Caco-2 (cell line): ENCODE measurements around the gene GJD2. TPM values are rescaled to one million over a fixed set of nuclear protein-coding genes. Genes with fewer than 3 reads are reported as not detected.
A peak's percentile ranks its signal among the peaks of the same experiment; 100 is the strongest.

Experiments
- BruUV-seq: library from RNA; stranded (reverse); fragments of 400-500 nt; replicated peaks from 2 replicates; lab custom pipeline; 2021; lab: Mats Ljungman, UMichigan
- CTCF ChIA-PET: fragments of 300-600 bp; sonication (Branson Sonifier 250); formaldehyde crosslinking; loops from one replicate; lab custom pipeline; 2022; ENCODE audit warnings: antibody characterized with exemption; lab: Charles Lee
- POLR2A ChIA-PET: fragments of 300-600 bp; sonication (Branson Sonifier 250); formaldehyde crosslinking; loops from one replicate; lab custom pipeline; 2022; ENCODE audit warnings: antibody characterized with exemption; lab: Charles Lee
- DNase-seq, 2 experiments: peaks; one replicate each; pipeline versions ENCODE4 v3.0.0 to v3.0.0-alpha.2; 2020 to 2022
- H3K27me3 ChIP-seq: replicated peaks from 2 replicates; pipeline ENCODE4 v1.6.0; 2011; ENCODE audit warnings: low read length; ENCODE audit not compliant: control insufficient read depth, insufficient read depth
- H3K36me3 ChIP-seq: 2 replicates; pipeline ENCODE4 v1.5.1; 2011; ENCODE audit warnings: low read length; ENCODE audit not compliant: control insufficient read depth, insufficient read depth
- H3K4me1 ChIP-seq: fragments of 250-450 bp; sonication (Bioruptor Pico); 2 replicates; pipeline ENCODE4 v1.5.1; 2020; ENCODE audit warnings: mild to moderate bottlenecking
- H3K4me3 ChIP-seq: 2 replicates; pipeline ENCODE4 v1.5.1; 2011; ENCODE audit warnings: low read depth, mild to moderate bottlenecking, control low read depth, low read length
- H3K9me3 ChIP-seq: fragments of 250-450 bp; sonication (Bioruptor Pico); 2 replicates; pipeline ENCODE4 v1.5.1; 2020; ENCODE audit warnings: mild to moderate bottlenecking, moderate library complexity
- H3K27ac Mint-ChIP-seq: one replicate; pipeline ENCODE4 v1.8.0; 2022; ENCODE audit warnings: mixed read lengths; ENCODE audit not compliant: unreplicated experiment
- H3K27me3 Mint-ChIP-seq: one replicate; pipeline ENCODE4 v1.8.0; 2022; ENCODE audit warnings: mixed read lengths; ENCODE audit not compliant: insufficient read depth, unreplicated experiment
- H3K36me3 Mint-ChIP-seq: one replicate; pipeline ENCODE4 v1.8.0; 2022; ENCODE audit warnings: mild to moderate bottlenecking, mixed read lengths; ENCODE audit not compliant: insufficient read depth, unreplicated experiment
- H3K4me1 Mint-ChIP-seq: one replicate; pipeline ENCODE4 v1.8.0; 2022; ENCODE audit warnings: low read depth, mixed read lengths; ENCODE audit not compliant: unreplicated experiment
- H3K4me3 Mint-ChIP-seq: one replicate; pipeline ENCODE4 v1.8.0; 2022; ENCODE audit warnings: mild to moderate bottlenecking, moderate library complexity, mixed read lengths; ENCODE audit not compliant: unreplicated experiment
- H3K9me3 Mint-ChIP-seq: one replicate; pipeline ENCODE4 v1.8.0; 2022; ENCODE audit warnings: mixed read lengths; ENCODE audit not compliant: unreplicated experiment
- intact Hi-C: fragments of 100-400 bp; cut with micrococcal nuclease; formaldehyde crosslinking; loops from one replicate; pipeline ENCODE4 v1.10.0; 2022; ENCODE audit not compliant: unreplicated experiment
- total RNA-seq: library from RNA; stranded (reverse); gene quantifications from 2 replicates; pipeline ENCODE4 v1.2.3, GENCODE V29; 2022
- TF ChIP-seq, protein P1 (sequence below), 2 experiments: fragments of 200-600 bp in 1 of 2; IDR thresholded peaks; 1 replicate in 1 of 2; 2 replicates in 1 of 2; pipeline versions ENCODE4 v1.5.1 to v1.8.0; 2011 to 2022; ENCODE audit warnings: antibody characterized with exemption in 1 of 2, control low read depth in 1 of 2, inconsistent platforms in 1 of 2, low read depth in 1 of 2, low read length in 1 of 2, mild to moderate bottlenecking in 1 of 2, moderate library complexity in 1 of 2; ENCODE audit not compliant: insufficient read depth in 1 of 2, severe bottlenecking in 1 of 2, unreplicated experiment in 1 of 2

The GJD2 gene
- total RNA-seq, 1 experiment from 2014 or later = not detected

- 0 out of 2 replicates have a peak, but pooled peaks cover 1% of the 10 kb centered on the region for H3K27me3 ChIP-seq
- no TSS peak for BruUV-seq
- no peaks in the 10 kb centered on the region for H3K4me1 Mint-ChIP-seq
These were observed 44.9 kb downstream of the GJD2 start for GRCh38 chr15:34709866-34710265.

DNA sequence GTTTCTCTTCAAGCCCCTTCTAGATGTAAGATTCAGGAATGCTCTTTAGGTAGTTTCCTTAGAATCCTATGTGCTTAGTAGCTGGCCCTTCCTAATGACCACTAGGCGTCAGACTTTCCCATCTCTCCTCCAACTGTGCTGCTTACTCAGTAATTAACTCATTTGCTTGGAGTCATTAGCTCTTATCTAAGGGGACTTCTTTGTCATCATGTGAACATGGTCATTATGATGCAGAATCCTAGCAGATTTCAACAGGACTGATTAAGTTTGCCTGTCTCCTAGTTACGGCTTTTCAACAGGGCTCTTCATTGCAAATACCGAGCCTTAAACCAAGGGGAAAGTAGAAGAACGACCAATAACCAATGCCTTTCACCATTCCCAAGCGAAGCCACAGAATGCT is 46.4 kb downstream of the GJD2 start:
- TF ChIP-seq, protein P1, sequence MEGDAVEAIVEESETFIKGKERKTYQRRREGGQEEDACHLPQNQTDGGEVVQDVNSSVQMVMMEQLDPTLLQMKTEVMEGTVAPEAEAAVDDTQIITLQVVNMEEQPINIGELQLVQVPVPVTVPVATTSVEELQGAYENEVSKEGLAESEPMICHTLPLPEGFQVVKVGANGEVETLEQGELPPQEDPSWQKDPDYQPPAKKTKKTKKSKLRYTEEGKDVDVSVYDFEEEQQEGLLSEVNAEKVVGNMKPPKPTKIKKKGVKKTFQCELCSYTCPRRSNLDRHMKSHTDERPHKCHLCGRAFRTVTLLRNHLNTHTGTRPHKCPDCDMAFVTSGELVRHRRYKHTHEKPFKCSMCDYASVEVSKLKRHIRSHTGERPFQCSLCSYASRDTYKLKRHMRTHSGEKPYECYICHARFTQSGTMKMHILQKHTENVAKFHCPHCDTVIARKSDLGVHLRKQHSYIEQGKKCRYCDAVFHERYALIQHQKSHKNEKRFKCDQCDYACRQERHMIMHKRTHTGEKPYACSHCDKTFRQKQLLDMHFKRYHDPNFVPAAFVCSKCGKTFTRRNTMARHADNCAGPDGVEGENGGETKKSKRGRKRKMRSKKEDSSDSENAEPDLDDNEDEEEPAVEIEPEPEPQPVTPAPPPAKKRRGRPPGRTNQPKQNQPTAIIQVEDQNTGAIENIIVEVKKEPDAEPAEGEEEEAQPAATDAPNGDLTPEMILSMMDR (IDR thresholded peaks at IDR 0.05; ENCODE audit: insufficient read depth in 1 of 2, low read depth in 1 of 2, low read length in 1 of 2, severe bottlenecking in 1 of 2, unreplicated experiment in 1 of 2) = peak; percentile 76 to 80
- ChIA-PET CTCF (interaction anchor here (0.6 to 0.9 kb wide), 3 partner anchors 14 to 204 kb away, joined by 3 read pairs; no protein-coding TSS in a partner anchor), POLR2A (no interaction called here)
- H3K36me3 ChIP-seq = no peaks in the 10 kb centered on the region
- H3K4me3 ChIP-seq = no peak overlapping the region
- H3K4me1 ChIP-seq = no peaks in the 10 kb centered on the region
- Mint-ChIP-seq H3K4me1 (no peaks in the 10 kb centered on the region), H3K4me3 (no peak overlapping the region), H3K27me3 (peaks cover 11% of the 10 kb centered on the region), H3K36me3 (no peaks in the 10 kb centered on the region), H3K9me3 (no peaks in the 10 kb centered on the region), H3K27ac (no peak overlapping the region)
- 0 out of 2 replicates have a peak, but pooled peaks cover 1% of the 10 kb centered on the region for H3K27me3 ChIP-seq
- no peaks in the 10 kb centered on the region for H3K9me3 ChIP-seq
- intact Hi-C loops = no loop called here
- peak in 1 of 2 experiments; percentile 10 for DNase-seq
- no TSS peak for BruUV-seq

More at GRCh38 chr15:34709866-34710265, 44.9 kb downstream of the GJD2 start:
- TF ChIP-seq, protein P1 (IDR thresholded peaks at IDR 0.05; ENCODE audit: insufficient read depth in 1 of 2, low read depth in 1 of 2, low read length in 1 of 2, severe bottlenecking in 1 of 2, unreplicated experiment in 1 of 2) = no peak
- POLR2A ChIA-PET = no interaction called here
- Histone ChIP-seq H3K4me3 (no peak overlapping the region), H3K9me3 (no peaks in the 10 kb centered on the region), H3K36me3 (no peaks in the 10 kb centered on the region), H3K4me1 (no peaks in the 10 kb centered on the region)
- CTCF ChIA-PET = no interaction called here
- intact Hi-C loops = no loop called here
- no peak overlapping the region for H3K4me3 Mint-ChIP-seq
- DNase-seq = no peak
- no peaks in the 10 kb centered on the region for H3K9me3 Mint-ChIP-seq
- no peak overlapping the region for H3K27ac Mint-ChIP-seq
- H3K27me3 Mint-ChIP-seq = peaks cover 11% of the 10 kb centered on the region
- H3K36me3 Mint-ChIP-seq = no peaks in the 10 kb centered on the region

GRCh38 chr15:34701536-34701935 is 53.3 kb downstream of the GJD2 start:
- no peaks in the 10 kb centered on the region for H3K9me3 Mint-ChIP-seq
- ChIA-PET POLR2A (no interaction called here), CTCF (no interaction called here)
- no peaks in the 10 kb centered on the region for H3K4me1 Mint-ChIP-seq
- Histone ChIP-seq H3K4me1 (no peaks in the 10 kb centered on the region), H3K36me3 (no peaks in the 10 kb centered on the region), H3K27me3 (no peaks in the 10 kb centered on the region), H3K4me3 (no peak overlapping the region), H3K9me3 (no peaks in the 10 kb centered on the region)
- TF ChIP-seq, protein P1 (IDR thresholded peaks at IDR 0.05; ENCODE audit: insufficient read depth in 1 of 2, low read depth in 1 of 2, low read length in 1 of 2, severe bottlenecking in 1 of 2, unreplicated experiment in 1 of 2) = no peak
- H3K27ac Mint-ChIP-seq = no peak overlapping the region
- H3K36me3 Mint-ChIP-seq = no peaks in the 10 kb centered on the region
- no peak for DNase-seq
- no peak overlapping the region for H3K4me3 Mint-ChIP-seq
- H3K27me3 Mint-ChIP-seq = peaks cover 5% of the 10 kb centered on the region
- intact Hi-C loops = no loop called here
- no TSS peak for BruUV-seq

Other genes with a start within 250 kb of the GJD2 start
- gene GOLGA8B, start 171.3 kb downstream of the GJD2 start, total RNA-seq = 52.3 and 68.2 TPM in 2 replicates
- not detected in 2 replicates for gene ACTC1, start 40.6 kb upstream of the GJD2 start, total RNA-seq
- gene AQR, start 214.7 kb upstream of the GJD2 start, total RNA-seq = 27.7 and 34.9 TPM in 2 replicates
- 31.4 and 33.0 TPM in 2 replicates for gene ZNF770, start 233.3 kb upstream of the GJD2 start, total RNA-seq